Pancreas (tissue), 10 donors: ENCODE results near the gene FAM222B. TPM values are rescaled to one million over a fixed set of nuclear protein-coding genes. Genes with fewer than 3 reads are reported as not detected.
"Not testable (repeated sequence)": the region's sequence is repeated elsewhere in the genome, so short reads cannot be mapped to it uniquely, and the experiment has no call there.

Experiments
- ATAC-seq, 4 donors: fragments of 200-7000 bp; cut with Tn5 transposase; one replicate each; pipeline versions ENCODE4 v1.8.0 to v1.9.1; 2020; ENCODE audit warnings: mild to moderate bottlenecking in 4 of 4, moderate library complexity in 4 of 4
- DNase-seq, 6 donors: peaks; one replicate each; pipeline ENCODE4 v3.0.0-alpha.2; 2020
- FAIRE-seq: peaks from 2 replicates; lab custom pipeline; 2012; peaks lifted over from hg19 to GRCh38; lab: Jason Lieb, UNC
- H3K27ac ChIP-seq, 4 donors: fragments of 200-600 bp; sonication (generic); 1 replicate in 3 of 4; 2 replicates in 1 of 4; pipeline versions ENCODE4 v1.5.0 to v1.8.0; 2020
- H3K27me3 ChIP-seq, 4 donors: fragments of 200-600 bp; one replicate each; pipeline ENCODE4 v1.8.0; 2021
- H3K36me3 ChIP-seq, 3 donors: fragments of 200-600 bp; sonication (generic) in 1 of 3; one replicate each; pipeline versions ENCODE4 v1.5.0 to v1.8.0; 2020 to 2021
- H3K4me1 ChIP-seq, 3 donors: fragments of 200-600 bp; one replicate each; pipeline ENCODE4 v1.8.0; 2021
- H3K4me3 ChIP-seq, 4 donors: fragments of 200-600 bp; sonication (generic) in 2 of 4; one replicate each; pipeline versions ENCODE4 v1.5.0 to v1.8.0; 2020 to 2021
- H3K9me3 ChIP-seq, 4 donors: fragments of 200-600 bp; one replicate each; pipeline ENCODE4 v1.8.0; 2021
- CTCF ChIP-seq, 4 donors: fragments of 200-600 bp; sonication (generic) in 3 of 4; IDR thresholded peaks; one replicate each; pipeline versions ENCODE4 v1.5.0 to v1.8.0; 2021; ENCODE audit warnings: antibody characterized with exemption in 4 of 4
- WGBS, 2 donors: extraction: QIAGEN DNeasy Blood & Tissue Kit; methylation state at CpG; one replicate each; pipeline ENCODE4 v1.1.7; 2013; 5-methylcytosine and 5-hydroxymethylcytosine counted together
- intact Hi-C, 3 donors: fragments of 100-400 bp; cut with DNase I; formaldehyde crosslinking; loops; one replicate each; pipeline versions ENCODE4 v1.11.1 to v1.14.2; 2022
- polyA plus RNA-seq, 2 donors: library from polyadenylated mRNA; stranded (reverse); fragments of 200-250 nt; gene quantifications; one replicate each; pipeline ENCODE4 v1.2.3, GENCODE V29; 2013
- total RNA-seq, 6 donors: library from RNA; stranded (reverse); fragmentation: NEBNext Ultra II Directional in 4 of 6; extraction: Animal tissue kit (Norgen Biotek cat#: 25700) in 4 of 6; gene quantifications; one replicate each; pipeline versions ENCODE4 v1.2.1 to v1.2.4, GENCODE V29; 2021 to 2023
- donor health status: healthy with polysubstance abuse.
- donor health status: DM: no; HTN: no; CAD: no; lungs with moderate emphysema.
- donor health status: DM: no; HTN: no; CAD: no.
- donor health status: control.
- donor health status: control.
- donor health status: Bipolar disorder and iron deficiency.
- donor health status: DM: yes; HTN: yes; CAD: no.
- donor health status: DM: no; HTN: no; CAD: no.
- donor health status: DM: no; HTN: no; CAD: no.
- donor health status: DM: yes; HTN: yes; CAD: no.

FAM222B gene
- total and polyA plus RNA-seq, 8 donors = 5.5 to 15.6 (median 8.1) TPM

- TF ChIP-seq CTCF (IDR thresholded peaks at IDR 0.05) = no peak
- DNase-seq (no peak), ATAC-seq (no peak), FAIRE-seq (no peak)
- no peak overlapping the region for H3K27ac ChIP-seq
- H3K36me3 ChIP-seq = no peaks in the 10 kb centered on the region
- H3K4me3 ChIP-seq = no peak overlapping the region
- H3K4me1 ChIP-seq = no peaks in the 10 kb centered on the region
- intact Hi-C loops = no loop called here
- H3K9me3 ChIP-seq = no peaks in the 10 kb centered on the region
- H3K27me3 ChIP-seq = no peaks in the 10 kb centered on the region
- WGBS, 2 donors = 84 to 85% methylated on average over 4 of the region's 4 CpGs
Measured at GRCh38 chr17:28788100-28788499, 54.5 kb downstream of the FAM222B start.

GRCh38 chr17:28783161-28783560 lies 59.4 kb downstream of the FAM222B start:
- no peaks in the 10 kb centered on the region for H3K4me1 ChIP-seq
- no peaks in the 10 kb centered on the region for H3K9me3 ChIP-seq
- no peaks in the 10 kb centered on the region for H3K36me3 ChIP-seq
- TF ChIP-seq CTCF (IDR thresholded peaks at IDR 0.05) = no peak
- DNase-seq (no peak), ATAC-seq (no peak), FAIRE-seq (no peak)
- intact Hi-C loops = no loop called here
- no peak overlapping the region for H3K4me3 ChIP-seq
- 77 to 82% methylated on average over 3 of the region's 3 CpGs for whole genome bisulfite sequencing, 2 donors
- no peak overlapping the region for H3K27ac ChIP-seq
- no peaks in the 10 kb centered on the region for H3K27me3 ChIP-seq

DNA sequence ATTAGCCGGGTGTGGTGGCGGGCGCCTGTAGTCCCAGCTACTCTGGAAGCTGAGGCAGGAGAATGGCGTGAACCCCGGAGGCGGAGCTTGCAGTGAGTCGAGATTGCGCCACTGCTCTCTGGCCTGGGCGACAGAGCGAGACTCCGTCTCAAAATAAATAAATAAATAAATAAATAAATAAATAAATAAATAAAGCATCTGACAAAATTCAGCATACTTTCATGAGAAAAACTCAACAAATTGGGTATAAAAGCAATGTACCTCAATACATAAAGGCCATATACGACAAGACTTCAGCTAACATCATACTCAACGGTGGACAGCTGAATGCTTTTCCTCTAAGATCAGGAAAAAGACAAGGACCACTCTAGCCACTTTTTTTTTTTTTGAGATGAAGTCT lies 63.0 kb downstream of the FAM222B start:
- ATAC-seq, H3K9me3 ChIP-seq, H3K27me3 ChIP-seq, DNase-seq, H3K27ac ChIP-seq, intact Hi-C loops, H3K36me3 ChIP-seq, H3K4me1 ChIP-seq, H3K4me3 ChIP-seq, FAIRE-seq: not testable (repeated sequence)
- WGBS, 2 donors = 95 to 97% methylated on average over 13 of the region's 13 CpGs

- intact Hi-C loops = no loop called here
- WGBS, 2 donors = 51 to 58% methylated on average over 1 of the region's 1 CpG
Measured at GRCh38 chr17:28777178-28777577, 65.4 kb downstream of the FAM222B start.

GRCh38 chr17:28774206-28774605 lies 68.4 kb downstream of the FAM222B start:
- intact Hi-C loops = no loop called here
- FAIRE-seq (no peak), ATAC-seq (peak in 3 of 4 donors; percentile 46 to 77 (median 66)), DNase-seq (no peak)
- no peaks in the 10 kb centered on the region for H3K27me3 ChIP-seq
- TF ChIP-seq CTCF (IDR thresholded peaks at IDR 0.05) = no peak
- no peaks in the 10 kb centered on the region for H3K9me3 ChIP-seq
- peaks cover 0 to 7% (median 6%) of the 10 kb centered on the region in 3 donors for H3K4me1 ChIP-seq
- no peak overlapping the region for H3K4me3 ChIP-seq
- no peak overlapping the region for H3K27ac ChIP-seq
- 9 to 10% methylated on average over 3 of the region's 3 CpGs for WGBS, 2 donors
- H3K36me3 ChIP-seq = no peaks in the 10 kb centered on the region

More at GRCh38 chr17:28777178-28777577, 65.4 kb downstream of the FAM222B start:
- Histone ChIP-seq H3K27ac (no peak overlapping the region), H3K4me1 (peaks cover 0 to 7% (median 6%) of the 10 kb centered on the region in 3 donors), H3K36me3 (no peaks in the 10 kb centered on the region), H3K4me3 (no peak overlapping the region), H3K9me3 (no peaks in the 10 kb centered on the region), H3K27me3 (no peaks in the 10 kb centered on the region)
- FAIRE-seq (no peak), DNase-seq (no peak), ATAC-seq (no peak)
- TF ChIP-seq CTCF (IDR thresholded peaks at IDR 0.05) = no peak
